GM21529 (cell line): ENCODE data around the gene MEN1.

Experiments used
- ATAC-seq: cut with Tn5 transposase; IDR thresholded peaks from one replicate; pipeline ENCODE4 v1.9.1; 2021; ENCODE audit not compliant: unreplicated experiment

The MEN1 gene

GRCh38 chr11:64788321-64789215 is 21.8 kb downstream of the MEN1 start:
- ATAC-seq: no peak

- no peak for ATAC-seq
Observed at GRCh38 chr11:64787526-64788320, 22.6 kb downstream of the MEN1 start.

GRCh38 chr11:64786308-64786707 is 24.0 kb downstream of the MEN1 start:
- no peak for ATAC-seq

GRCh38 chr11:64784813-64785581 is 25.4 kb downstream of the MEN1 start:
- ATAC-seq: no peak

- peak; percentile 78 for ATAC-seq
Observed at GRCh38 chr11:64778473-64779298, 31.7 kb downstream of the MEN1 start, which contains the start of gene SF1. SF1 (minus strand) TSS chr11:64778542; CDS start chr11:64778392, 150 bp downstream.

DNA sequence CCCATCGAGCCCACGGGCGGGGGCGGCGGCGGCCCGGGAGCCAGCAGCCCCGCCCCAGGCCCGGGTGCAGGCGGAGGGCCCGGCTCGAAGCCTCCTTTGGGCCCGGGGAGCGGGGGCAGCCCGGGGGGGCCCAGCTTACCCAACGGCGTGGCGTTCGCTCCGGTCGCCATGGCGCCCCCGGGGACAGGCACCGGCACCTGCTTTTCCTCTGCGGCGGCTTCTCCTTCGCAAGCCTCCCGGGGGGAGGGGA is 32.2 kb downstream of the MEN1 start:
- no peak for ATAC-seq

GRCh38 chr11:64777449-64778222 is 32.7 kb downstream of the MEN1 start:
- ATAC-seq: no peak

DNA sequence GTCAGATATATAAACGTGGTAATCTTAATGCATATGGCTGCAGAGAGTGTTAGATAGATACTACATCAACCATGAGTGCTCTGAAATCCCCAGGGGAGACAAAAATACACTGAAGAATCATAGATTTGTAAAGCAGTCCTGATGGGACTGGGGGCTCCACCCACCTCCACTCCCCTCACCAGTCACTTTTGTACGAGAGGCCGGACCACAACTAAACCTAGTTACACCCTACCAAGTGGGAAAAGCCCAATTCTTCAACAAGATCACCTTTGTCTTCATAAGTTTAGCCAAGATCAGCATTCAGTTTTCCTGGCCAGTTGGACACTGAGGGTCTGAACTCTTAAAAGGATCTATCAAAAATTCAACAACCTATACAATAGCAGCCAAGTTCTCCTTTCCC is 33.5 kb downstream of the MEN1 start:
- ATAC-seq: no peak

GRCh38 chr11:64776425-64776824 is 33.9 kb downstream of the MEN1 start:
- no peak for ATAC-seq

DNA sequence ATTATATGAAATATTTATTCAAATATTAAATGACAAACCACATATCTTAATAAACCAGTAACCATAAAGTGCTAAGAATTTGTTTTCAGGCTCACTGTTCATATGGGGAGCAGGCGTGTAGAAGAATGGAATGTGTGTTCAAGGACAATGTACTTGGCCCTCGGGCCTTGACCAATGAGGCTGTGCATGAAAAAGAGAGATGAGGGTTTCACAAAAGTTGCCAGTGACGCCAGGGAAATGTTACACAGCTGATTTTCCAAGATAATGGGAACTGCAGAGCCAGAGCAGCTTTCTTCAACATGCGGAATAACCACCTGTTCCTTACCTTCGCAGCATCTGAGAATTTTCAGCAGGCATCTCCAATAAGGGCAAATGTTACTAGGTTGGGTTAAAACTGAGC is 36.2 kb downstream of the MEN1 start:
- no peak for ATAC-seq

DNA sequence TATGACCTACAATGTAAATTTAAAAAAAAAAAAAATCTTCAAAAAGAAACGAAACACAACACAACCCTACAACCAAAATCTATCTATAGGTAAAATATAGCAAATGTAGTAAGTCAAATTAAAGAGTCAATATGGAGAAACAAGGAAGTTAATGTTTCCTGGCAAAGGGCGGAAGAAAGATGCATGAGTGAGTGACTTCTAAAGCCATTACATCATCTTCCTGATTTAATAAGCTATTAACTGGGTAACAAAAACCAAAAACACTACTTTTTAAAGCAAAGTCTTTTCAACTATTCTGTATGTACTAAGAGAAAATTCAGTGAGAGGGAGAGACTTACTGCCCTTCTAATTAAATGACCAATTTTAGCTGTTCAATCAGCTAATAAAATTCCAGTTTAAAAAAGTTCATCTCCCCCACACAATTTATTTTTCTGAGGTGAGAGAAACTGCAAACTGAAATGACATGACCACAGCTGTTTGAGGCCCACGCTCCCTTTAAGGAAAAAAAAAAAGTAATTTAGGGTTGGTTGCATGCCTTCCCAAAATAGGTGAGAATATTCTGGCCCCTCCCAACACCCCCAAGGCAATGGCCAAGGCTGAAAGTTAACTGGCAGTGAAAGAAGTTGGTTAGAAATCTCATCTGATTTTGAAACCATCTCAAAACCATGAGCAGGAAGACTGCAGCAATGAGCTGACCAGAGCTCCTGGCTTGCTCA is 37.9 kb downstream of the MEN1 start:
- no peak for ATAC-seq

DNA sequence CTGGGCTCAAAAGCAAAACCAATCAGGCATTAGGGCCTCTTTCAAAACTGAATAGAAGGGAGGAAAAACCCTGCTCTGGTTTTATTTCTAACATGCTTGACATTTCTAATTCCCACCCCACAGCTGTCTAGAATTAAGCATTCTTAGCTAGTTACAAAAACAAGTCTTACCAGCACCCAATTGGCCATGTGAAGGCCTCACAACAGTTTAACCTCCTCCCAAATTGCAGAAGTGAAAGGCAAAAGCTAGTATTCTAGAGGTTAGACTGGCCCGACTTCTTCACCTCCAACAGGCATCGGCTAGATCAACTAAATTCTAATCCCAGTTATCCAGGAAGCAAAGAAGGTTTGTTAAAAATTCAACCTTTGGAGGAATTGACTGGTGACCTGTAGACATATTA is 38.5 kb downstream of the MEN1 start:
- peak; percentile 65 for ATAC-seq

DNA sequence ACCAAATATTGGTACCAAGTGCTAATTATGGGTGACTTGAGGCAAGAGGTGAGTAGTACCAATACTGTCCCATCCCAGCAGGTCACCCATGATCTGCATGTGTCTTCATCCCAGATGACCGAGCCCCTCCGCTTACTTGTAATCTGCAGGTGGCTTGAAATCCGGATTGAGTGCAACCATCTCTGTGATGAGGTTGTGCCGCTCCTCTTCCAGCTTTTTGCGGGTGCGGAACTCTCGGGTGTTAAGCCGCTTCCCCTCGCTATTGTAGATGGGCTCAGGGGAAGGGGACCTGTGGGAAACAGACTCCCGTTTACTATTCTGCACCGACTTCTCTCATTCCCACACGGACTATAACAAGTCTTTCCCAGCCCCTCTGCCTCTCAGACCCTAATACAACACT is 40.2 kb downstream of the MEN1 start:
- ATAC-seq: no peak

DNA sequence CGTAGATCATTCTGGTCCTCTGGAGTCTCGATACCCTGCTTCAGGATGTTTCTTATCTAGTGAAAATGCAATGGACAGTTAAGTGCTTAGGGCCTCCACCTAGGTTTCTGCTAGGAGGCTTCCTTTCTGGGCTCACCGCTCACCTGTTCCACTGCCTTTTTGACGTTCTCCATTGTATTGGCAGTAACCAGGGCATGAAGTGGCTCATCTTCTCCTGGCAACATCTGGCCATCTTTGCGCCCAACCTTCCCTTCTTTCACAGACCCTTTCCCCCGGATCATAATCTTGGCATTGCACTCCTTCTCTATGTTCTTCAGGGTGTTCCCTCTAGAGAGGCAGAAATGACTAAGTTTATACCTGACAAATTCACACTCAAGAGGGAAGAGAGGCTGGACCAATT is 41.1 kb downstream of the MEN1 start:
- ATAC-seq: no peak

DNA sequence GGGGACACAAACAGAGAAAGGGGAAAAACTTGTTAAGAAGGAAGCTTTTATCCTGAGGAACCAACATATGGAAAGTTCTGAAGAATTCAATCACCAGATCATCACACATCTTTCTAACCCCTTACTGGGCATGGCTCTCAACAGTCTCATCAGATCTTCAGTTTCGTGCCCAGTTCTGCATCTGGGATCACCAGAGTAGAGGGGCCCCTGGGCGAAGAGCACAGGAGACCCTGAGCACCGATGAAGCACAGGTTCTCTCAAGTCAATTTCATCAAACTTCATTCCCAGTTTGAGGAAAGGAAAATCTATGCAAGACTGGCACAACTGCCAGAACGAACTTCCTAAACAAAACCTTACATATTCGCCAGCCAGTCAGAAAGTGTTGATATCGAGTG is 42.1 kb downstream of the MEN1 start:
- ATAC-seq: no peak

DNA sequence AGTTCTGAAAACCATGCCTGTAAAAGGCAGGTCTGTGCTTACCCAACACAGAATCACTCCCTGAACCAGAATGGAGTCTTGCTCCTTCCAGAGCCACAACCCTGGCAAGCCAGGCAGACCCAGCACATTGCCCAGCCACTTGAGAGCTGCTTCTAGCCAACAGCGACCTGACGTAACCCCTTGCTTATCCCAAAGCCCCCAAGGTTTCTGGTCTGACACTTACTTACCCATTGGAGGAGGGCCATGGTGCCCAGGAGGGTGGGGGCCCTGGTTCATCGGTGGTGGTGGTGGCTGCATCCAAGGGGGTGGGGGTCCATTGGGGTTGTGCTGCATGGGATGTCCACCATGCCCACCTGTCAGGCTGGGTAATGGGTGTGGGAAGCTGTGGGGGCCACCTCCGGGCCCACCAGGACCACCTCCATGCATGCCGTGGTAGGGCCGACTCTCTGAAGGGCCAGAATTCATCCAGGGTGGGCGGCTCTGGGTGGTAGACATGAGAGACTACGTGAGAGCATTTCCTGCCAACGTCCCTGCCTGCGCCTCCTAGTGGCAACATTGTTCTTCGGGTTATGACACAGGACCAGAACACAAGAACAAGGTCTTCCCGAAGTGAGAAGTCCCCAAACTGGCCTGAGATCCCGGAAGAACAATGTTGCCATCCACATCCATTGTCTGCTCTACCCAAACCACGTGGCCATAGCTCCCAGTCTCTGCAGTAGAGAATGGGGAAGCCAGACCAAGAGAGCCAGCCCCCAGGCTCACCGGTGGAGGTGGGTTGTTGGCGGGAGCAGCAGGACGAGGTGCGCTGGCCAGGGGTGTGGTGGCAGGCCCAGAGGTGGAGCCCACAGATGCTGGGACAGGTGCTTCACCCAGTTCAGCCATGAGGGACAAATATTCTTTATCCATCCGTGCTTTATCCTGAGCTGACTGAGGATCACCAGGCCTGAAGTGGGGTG is 42.7 kb downstream of the MEN1 start:
- ATAC-seq: no peak

DNA sequence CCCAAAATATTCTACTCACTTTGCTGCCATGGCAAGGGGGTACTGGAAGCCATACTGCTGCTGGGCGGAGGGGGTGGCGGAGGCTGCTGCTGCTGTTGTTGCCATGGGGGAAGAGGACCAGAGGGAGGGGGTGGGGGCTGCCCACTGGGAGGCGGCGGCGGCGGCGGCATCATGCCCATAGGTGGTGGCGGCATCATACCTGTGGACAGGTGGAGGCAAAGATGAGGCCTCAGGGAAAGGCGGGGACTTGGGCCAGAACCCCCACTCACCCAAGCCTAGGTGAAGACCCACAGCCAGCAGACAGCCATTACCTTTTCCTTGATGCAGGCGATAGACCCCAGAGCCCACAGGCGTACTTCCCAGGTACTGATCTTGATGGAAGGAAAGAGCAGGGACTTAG is 43.5 kb downstream of the MEN1 start:
- no peak for ATAC-seq
